Measurements from ENCODE around the gene DPF3. TPM values are rescaled to one million over a fixed set of nuclear protein-coding genes. Genes with fewer than 3 reads are reported as not detected.

Gene DPF3
- total RNA-seq, 1 donor from 2014 or later: 1.1 TPM

- Mint-ChIP-seq H3K4me3 (ENCODE audit: unreplicated experiment) (no peak overlapping the region), H3K27me3 (ENCODE audit: low read depth) (no peaks in the 10 kb centered on the region), H3K9me3 (ENCODE audit: low read depth) (no peaks in the 10 kb centered on the region), H3K27ac (ENCODE audit: unreplicated experiment) (no peak overlapping the region), H3K4me1 (ENCODE audit: low read depth) (peaks cover 44% of the 10 kb centered on the region), H3K36me3 (ENCODE audit: low read depth) (no peaks in the 10 kb centered on the region)
- TF ChIP-seq CTCF (IDR thresholded peaks at IDR 0.05): no peak
- no peak for DNase-seq (ENCODE audit: low spot score)
Observed at GRCh38 chr14:72611506-72611905, 282.4 kb downstream of the DPF3 start.

- DNase-seq (ENCODE audit: low spot score): no peak
- no peaks in the 10 kb centered on the region for H3K36me3 Mint-ChIP-seq (ENCODE audit: low read depth)
- H3K9me3 Mint-ChIP-seq (ENCODE audit: low read depth): no peaks in the 10 kb centered on the region
- H3K27me3 Mint-ChIP-seq (ENCODE audit: low read depth): no peaks in the 10 kb centered on the region
- no peak overlapping the region for H3K27ac Mint-ChIP-seq (ENCODE audit: unreplicated experiment)
- TF ChIP-seq CTCF (IDR thresholded peaks at IDR 0.05): no peak
- no peak overlapping the region for H3K4me3 Mint-ChIP-seq (ENCODE audit: unreplicated experiment)
- peaks cover 37% of the 10 kb centered on the region for H3K4me1 Mint-ChIP-seq (ENCODE audit: low read depth)
Observed at GRCh38 chr14:72610831-72611200, 283.1 kb downstream of the DPF3 start.

- Mint-ChIP-seq H3K27ac (ENCODE audit: unreplicated experiment) (no peak overlapping the region), H3K27me3 (ENCODE audit: low read depth) (no peaks in the 10 kb centered on the region), H3K4me3 (ENCODE audit: unreplicated experiment) (no peak overlapping the region), H3K4me1 (ENCODE audit: low read depth) (peaks cover 31% of the 10 kb centered on the region), H3K36me3 (ENCODE audit: low read depth) (no peaks in the 10 kb centered on the region), H3K9me3 (ENCODE audit: low read depth) (no peaks in the 10 kb centered on the region)
- TF ChIP-seq CTCF (IDR thresholded peaks at IDR 0.05): no peak
- no peak for DNase-seq (ENCODE audit: low spot score)
Observed at GRCh38 chr14:72610096-72610830, 283.6 kb downstream of the DPF3 start.

GRCh38 chr14:72609205-72609916 is 284.5 kb downstream of the DPF3 start:
- Mint-ChIP-seq H3K27me3 (ENCODE audit: low read depth) (no peaks in the 10 kb centered on the region), H3K9me3 (ENCODE audit: low read depth) (no peaks in the 10 kb centered on the region), H3K4me3 (ENCODE audit: unreplicated experiment) (no peak overlapping the region), H3K27ac (ENCODE audit: unreplicated experiment) (no peak overlapping the region), H3K36me3 (ENCODE audit: low read depth) (no peaks in the 10 kb centered on the region), H3K4me1 (ENCODE audit: low read depth) (peaks cover 26% of the 10 kb centered on the region)
- TF ChIP-seq CTCF (IDR thresholded peaks at IDR 0.05): no peak
- no peak for DNase-seq (ENCODE audit: low spot score)

- no peak overlapping the region for H3K4me3 Mint-ChIP-seq (ENCODE audit: unreplicated experiment)
Observed at GRCh38 chr14:72608391-72609204, 285.3 kb downstream of the DPF3 start.

More at GRCh38 chr14:72608391-72609204, 285.3 kb downstream of the DPF3 start:
- Mint-ChIP-seq H3K27ac (ENCODE audit: unreplicated experiment) (peak overlapping the region; percentile 83), H3K9me3 (ENCODE audit: low read depth) (no peaks in the 10 kb centered on the region), H3K27me3 (ENCODE audit: low read depth) (no peaks in the 10 kb centered on the region), H3K36me3 (ENCODE audit: low read depth) (no peaks in the 10 kb centered on the region), H3K4me1 (ENCODE audit: low read depth) (peaks cover 22% of the 10 kb centered on the region)
- no peak for DNase-seq (ENCODE audit: low spot score)
- TF ChIP-seq CTCF (IDR thresholded peaks at IDR 0.05): no peak
